CD4-positive, alpha-beta T cell treated with Interleukin-6 at 100 ng/mL for 8 hours (primary cell): ENCODE measurements around the gene HPS1.
A peak's percentile ranks its signal among the peaks of the same experiment; 100 is the strongest.

ENCODE experiments used
- DNase-seq: peaks from one replicate; pipeline ENCODE4 v3.0.0-alpha.2; 2020; ENCODE audit warnings: mixed read lengths, low spot score

Gene HPS1

DNA sequence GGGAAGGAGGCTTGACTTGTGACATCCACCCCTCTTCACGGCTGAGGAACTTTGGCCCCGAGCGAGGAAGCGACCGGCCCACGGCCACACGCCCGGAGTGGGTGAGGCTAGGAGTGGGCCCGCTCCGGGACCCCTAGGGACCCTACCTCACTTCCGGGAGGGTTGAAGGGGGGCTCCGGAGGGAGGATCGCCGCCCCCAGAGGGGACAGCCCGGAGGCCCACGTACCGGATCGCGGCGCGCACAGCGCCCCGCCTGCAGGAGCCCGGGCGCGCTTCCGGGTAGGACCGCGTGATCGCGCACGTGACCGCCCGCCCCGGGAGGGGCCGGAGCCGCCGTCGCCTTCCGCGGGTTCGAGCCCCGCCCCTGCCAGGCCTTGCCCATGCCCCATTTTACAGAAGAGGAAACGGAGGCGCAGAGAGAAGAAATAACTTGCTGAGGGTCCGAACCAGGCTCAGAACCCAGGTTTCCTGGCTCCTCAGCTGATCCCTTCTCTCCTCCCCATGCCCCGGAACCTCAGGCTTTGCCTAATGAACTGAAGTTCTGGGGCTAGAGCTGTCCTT, at the start of gene HPS1:
TSS of gene HPS1 (minus strand) at position 275 of the 561 bp plus-strand sequence. CDS start 3,695 bp downstream, outside the sequence.
- DNase-seq, result peak; percentile 77

DNA sequence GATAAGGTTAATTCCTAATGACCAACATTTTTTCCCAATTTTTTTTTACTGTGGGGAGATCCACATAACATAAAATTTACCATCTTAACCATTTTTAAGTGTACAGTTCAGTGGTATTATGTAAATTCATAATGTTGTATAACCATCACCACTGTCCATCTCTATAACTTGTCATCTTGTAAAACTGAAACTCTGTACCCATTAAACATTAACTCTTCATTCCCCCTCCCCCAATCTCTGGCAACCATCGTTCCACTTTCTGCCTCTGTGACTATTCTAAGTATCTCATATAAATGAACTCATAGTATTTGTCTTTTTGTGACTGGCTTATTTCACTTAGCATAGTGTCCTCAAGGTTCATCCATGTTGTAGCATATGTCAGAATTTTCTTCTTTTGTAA, 46.0 kb upstream of the HPS1 start:
- DNase-seq, result no peak

DNA sequence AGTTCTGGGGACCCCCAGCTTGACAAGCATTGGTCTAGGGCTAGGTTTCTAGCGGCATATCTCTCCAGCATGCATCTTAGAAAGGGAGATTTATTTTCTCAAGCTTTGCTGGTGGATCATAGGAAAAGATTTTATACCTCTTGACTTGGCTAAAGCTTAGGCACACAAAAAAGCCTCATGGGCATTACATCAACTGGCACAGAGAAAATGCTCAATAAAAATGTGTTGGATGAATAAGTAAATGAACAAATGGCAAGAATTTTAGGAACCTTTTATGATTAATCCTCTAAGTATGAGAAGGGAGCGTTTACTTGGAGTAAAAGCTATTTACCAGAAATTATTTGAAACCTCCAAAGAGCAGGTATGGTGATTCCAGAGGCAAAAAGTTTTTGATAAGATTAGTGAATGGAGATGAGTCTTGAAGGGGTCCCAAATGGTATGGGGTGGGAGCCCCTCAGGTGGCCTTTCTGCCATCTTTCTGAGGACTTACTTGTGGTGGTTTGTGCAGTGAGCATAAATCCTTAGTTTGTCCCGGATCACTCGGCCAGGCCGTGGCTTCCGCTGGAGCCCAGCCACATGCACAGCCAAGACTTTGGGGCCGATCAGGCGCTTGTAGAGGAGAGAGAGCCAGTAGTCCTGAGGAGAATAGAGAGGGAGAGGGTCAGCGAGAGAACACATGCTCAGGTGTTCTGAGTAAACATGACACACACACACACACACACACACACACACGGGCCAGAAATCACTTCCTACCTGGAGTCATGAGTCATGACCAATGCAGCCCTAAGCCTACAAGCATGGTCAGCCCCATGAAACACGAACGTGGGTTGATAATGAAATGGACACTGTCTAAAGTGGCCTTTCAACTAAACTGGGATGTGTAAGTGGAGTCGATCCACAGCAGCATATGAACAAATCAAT, 43.1 kb upstream of the HPS1 start:
- DNase-seq, result no peak

DNA sequence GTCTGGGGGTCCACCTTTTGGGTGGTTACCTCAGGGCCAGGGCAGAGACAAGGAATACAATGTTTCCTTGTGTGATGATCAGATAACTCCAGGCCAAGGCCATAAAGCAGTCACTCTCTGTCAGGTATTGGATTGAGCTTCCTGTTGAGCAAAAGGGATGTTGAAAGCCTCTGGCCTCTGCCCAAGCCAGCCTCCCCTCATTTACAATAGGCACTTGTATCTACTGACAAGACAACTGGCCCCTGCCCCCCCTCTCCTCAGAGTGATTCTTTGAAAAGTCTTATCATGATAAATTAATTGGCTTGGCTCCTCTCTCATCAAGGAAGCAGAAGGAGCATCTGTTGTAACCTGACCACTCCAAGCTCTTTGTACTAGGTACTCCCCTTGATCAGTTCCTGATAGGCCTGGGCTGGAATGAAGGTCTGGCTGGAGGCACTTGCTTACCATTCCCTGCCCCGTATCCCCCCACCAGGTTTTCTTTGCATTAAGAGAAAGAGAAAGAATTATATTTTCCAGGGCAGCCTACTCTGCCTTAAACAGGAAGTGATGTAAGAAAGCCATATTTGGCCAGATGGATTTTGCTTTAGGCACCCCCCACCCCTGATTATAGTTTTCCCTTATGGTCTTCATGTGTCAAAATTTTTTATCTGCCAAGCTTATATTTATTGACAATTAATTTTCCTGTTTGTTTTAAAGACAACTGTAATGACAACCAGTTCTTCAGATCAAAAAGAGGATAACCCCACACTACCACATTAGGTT, 42.1 kb upstream of the HPS1 start:
- no peak for DNase-seq

DNA sequence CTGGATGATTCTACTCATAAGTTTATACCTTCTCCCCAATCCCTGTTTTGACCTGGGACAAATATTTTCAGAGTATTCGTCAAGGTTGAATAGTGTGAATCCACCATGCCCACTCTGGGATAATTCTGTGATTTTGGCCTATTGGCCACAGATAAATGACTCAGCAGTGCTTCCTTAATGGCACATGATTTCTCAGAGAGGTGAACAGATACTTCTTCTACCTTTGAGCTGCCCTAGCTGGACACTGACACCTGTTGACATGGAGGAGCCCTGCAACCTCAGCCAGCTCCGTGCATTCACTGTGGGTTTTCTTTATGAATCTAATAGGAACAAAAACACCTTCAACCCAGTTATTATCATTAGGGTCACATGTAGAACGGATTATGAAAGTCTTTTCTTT, 40.9 kb upstream of the HPS1 start:
- DNase-seq, result no peak

DNA sequence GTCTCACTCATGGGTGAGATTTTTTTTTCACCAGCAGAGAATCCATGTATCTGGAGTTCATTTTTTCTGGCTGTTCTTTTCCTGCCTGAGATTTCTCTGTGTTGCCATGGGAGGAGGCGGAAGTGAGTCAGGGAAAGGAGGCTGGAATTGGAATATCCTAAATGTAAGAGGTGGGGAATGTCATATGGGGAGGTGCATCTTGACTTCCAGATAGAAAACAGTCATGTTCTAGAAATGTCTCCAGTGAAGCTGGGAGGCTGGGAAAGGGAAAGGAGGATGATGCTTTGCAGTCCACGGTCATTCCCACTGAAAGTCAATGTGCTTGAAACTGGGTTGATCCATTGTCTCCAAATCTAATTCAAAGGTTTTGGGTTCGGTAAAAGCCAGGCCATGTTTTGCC, 39.7 kb upstream of the HPS1 start:
- no peak for DNase-seq

DNA sequence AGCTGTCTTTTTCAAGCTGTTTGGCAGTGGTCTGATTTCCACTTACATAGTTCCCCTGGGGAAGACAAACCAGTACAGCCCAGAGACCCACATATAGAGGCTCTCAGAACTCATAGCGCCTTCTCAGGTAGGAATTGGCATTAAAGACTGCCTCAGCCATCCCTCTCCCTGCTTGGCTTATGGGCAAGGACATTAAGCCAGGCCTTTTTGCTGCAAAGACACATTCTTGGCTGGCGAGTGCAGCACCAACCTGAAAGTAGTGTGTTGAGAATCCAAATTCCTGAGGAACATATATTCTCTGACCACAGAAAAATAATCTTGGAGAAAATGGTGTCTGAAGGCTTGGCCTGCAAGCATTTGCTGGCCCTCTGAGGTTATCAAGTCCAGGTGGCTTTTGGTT, 39.2 kb upstream of the HPS1 start:
- no peak for DNase-seq

DNA sequence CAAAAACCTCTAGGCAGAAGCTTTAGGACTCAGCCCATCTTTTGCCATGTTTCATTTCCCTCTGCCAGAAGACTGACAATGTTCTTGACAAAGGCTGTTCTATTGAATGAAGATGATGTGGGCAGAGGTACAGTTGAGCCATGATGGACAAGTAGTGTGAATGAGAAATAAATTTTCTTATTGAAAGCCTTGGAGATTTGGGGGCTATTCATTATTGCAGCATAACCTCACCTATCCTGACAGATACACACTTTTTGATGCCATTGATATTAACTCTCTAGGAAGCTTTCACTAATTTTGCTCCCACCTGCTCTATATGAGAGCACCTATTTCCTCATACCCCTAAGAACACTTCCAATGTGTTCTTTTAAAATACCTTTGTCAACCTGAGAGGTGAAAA, 36.9 kb upstream of the HPS1 start:
- DNase-seq, result no peak

DNA sequence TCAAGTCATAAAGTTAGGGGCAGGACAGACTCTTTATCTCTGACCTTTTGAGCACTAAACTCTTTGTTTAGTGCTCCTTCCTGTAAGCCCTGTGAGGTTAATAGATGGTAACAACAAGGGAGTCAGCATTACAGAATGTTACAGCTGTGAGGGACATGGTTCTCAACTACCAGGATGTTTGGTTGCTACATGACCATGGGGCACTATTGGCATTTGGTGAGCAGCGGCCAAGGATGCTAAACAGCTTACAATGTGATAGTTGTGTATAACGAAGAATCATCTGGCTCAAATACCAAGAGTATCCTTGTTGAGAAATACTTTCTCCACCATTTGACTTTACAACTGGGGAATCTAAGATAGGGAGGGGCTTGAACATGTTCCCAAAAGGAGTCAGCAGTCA, 35.4 kb upstream of the HPS1 start:
- no peak for DNase-seq

DNA sequence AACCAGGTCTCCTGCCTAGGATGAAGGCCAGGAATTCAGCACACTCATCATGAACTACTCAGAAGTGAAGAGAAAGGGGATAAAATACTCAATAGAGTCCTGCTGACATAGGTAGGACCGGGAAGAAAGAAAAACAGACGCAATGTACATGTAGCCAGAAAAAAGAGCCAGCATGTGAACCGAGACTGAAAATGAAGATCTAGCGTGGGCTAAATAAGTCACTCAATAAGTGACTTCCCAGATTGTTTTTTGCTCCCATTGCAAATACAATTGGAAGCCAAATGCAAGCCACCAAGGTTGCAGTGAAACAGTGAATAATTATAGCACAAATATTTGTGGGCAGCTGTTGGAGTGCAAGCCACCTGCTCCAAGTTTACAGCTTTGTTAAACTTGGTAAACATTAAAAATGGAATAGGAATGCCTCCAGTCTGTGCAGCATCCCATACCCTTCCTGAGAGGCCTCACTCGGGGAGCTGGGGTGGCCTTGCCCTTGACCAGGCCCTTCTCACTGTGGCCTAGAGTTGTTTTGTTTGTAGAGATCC, 34.7 kb upstream of the HPS1 start:
- DNase-seq, result no peak

DNA sequence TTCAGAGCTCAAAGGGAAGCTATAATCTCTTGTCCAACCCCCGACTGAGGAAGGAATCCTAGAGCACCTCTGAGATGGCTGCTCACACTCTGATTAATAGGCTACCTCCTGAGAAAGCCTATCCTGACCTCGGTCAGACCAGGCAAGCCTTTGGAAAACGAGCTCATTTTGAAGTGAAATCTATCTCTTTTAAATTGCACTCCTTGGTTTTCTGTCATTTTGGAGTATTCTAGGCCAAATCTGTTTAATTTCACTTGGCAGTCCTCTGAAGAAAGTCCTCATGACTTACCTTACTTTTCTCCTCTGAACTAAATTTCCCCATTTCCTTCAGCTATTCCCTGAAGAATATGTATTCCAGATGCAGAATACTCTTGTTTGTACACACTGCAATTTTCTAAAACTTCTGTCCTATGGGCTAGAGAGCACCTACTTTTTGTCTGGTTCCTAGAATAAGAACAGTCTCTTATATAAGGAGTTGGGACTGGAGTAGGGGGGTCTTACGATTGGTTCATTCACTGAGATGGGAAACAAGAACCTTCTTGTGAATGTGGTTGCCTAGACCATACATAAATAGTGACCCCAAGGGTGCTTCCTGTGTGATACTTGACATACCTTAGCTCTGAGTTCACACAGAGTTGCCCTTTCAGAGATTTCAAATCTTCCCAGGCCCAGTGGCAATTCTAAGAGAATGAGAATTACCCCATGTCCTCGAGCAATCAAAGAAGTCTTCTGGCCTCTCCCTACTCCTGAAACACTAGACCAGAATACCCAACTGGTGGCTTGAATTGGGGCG, 31.9 kb upstream of the HPS1 start:
- DNase-seq, result no peak

DNA sequence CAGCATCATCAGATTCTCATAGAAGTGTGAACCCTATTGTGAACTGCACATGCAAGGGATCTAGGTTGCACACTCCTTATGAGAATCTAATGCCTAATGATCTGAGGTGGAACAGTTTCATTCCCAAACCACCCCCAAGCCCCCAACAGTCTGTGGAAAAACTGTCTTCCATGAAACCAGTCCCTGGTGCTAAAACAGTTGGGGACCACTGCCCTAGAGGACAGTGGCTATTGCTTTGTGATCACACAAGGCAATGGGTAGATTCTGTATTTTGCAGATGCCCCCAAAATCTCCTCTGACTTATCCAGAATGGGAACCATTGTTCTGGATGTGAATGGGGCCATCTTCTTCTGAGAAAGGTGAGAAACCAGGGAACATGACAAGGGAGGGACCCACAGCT, 31.1 kb upstream of the HPS1 start:
- DNase-seq, result no peak

DNA sequence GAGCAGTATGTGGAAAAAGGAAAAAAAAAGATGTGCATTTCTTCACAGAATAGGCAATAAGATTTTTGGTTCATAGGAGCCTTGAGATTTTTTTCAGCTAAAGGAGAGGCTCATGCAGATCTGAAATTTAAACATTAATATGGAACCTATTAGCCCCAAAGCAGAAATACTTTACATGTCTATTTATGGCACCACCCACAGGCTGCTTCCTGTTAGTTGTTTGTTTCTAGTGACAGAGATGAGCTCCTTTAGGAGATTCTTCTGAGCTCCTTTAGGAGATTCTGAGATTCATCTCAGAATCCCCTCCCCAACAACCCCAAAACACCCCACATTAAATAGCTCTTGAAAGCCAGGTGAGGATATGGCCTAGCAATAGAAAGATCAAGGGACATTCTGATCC, 27.9 kb upstream of the HPS1 start:
- DNase-seq, result no peak

DNA sequence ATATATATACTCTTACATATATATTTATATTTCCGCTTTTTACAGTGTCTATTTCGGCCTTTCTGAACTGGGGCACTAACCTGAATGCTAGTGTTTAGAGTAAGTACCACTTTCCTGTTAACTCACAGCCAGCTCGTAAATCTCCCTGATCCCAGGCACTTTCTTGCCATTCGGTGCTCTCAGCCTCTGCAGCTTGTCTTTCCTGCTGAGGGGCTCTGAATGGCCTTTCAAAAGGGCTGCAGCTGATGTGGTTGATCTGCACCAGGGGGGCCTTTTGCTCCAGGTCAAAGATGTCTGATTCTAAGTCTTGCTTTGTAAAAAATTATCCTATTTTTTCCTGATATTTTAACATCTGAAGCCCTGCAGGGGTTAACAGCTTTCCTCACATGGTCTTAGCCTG, 25.5 kb upstream of the HPS1 start:
- no peak for DNase-seq

DNA sequence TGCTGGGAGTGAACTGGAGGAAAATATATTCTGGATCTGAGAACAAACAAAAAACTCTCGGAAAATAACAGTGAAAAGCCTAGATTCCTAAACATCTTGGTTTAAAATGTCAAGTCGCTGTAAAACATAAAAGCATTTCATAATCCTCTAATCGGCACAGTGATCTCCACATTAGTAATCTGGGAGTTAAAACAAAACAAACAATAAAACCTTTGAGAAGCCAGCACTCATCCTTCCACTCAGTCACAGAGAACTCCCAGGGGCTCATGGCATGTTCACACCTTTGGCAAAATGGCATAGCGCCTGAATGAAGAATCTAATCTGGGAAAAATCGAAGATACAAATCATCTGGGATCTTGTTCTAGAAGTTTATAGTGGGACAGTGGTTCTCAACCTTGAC, 24.1 kb upstream of the HPS1 start:
- no peak for DNase-seq

DNA sequence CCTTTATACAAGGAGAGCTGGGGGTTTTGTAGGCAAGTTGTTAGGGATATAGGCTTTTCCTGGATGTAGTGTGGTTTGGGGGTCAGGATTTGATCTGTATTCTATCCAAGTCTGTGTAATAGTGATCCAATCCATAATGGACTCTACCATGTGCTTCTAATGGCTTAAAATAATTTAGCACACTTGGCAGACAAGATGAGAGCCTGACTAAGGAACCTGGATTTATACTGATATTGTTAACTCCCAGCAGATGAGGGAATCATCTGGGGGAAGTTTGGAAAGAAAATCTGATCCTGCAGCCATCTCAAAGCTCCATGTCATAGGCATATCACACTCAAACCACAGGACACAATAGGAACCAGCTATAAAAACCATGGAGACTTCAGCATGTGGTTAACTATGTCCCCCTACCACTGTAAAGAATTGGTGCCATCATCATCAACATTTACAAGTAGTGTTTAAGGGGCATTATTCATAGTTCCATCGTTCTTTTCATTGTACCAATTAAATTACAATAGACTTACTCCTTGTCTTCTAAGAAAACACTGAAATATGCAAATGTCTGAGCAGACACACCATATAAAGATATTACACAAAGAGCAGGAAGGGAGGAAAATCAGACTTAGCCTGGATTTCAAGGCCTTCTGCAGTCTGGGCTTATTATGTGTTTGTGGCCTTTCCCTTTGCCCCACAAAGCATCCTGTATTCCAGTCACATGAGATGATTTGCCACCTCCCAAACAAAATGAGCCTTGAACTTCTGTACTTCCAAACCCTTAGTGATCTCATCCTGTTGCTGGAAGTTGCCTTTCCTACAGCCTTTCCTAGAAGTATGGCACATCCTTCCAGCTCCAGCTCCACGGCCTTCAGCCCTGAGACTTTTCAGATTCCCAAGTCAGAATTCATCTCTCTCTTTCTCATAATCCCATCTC, 22.5 kb upstream of the HPS1 start:
- DNase-seq, result no peak

DNA sequence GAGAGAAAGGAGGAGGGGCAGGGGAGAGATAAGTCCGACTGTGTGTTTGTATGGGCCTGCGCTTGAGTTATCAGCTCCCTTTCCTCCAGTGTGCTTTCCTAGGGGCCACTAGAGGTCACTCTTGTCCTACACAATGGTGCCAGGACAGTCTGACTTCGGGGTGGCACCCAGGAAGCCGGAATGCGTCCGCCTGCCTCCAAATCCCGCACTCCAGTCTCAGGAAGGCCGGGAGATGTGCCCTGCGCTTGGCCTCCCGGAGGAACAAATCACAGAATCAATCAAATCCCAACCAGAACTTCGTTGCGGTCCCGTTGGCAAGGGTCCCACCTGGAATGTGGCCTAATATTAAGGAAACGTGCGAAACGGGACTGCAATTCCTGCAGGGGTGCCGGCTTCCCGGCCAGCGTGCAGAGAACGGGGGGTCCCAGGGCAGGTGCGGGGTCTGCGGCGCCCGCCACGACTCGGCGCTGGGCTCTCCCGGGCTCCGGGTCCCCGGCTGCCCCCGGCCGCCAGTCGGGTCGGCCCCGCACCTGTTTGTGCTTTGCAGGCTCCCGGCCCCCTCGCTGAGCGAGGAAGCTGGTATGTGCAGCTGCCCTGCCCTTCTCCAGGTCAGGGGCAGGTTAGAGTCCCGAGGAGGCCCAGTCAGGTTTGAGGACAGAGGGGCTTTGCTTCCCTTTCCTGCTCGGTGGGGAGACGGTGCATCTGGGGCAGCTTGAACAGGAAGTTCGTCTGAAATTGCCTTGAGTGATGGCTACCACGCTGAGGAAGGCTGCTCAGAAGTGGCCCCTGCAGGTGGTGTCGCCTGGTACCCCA, 21.0 kb upstream of the HPS1 start:
- peak; percentile 78 for DNase-seq

DNA sequence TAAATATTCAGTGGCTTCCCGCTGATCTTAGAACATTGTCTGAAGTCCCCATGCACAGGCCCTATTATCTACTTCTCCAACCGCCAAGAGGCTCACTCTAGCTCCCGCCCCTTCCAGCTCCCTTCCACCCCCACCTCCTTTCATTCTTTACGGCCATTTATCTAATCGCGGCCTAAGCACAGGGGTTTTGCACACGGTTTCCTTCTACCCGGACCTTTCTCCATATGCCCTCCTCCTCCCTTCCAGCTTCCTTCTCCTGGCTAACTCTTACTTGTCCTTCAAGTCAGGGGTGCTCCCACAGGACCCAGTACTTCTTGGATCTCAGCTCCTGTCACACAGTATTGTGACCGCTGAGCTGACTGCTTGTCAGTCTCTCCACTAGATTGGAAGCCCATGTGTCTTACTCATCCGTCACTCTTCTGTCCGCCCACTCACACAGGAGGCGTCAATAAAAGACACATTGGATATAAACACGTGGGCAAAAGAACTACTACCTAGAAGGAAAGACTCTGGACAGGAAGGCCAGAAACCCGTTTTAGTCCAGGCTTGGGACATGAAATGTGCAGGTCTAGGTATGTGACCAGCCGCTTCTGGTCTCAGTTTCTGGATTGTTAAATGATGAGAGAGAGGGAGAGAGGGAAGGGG, 20.2 kb upstream of the HPS1 start:
- no peak for DNase-seq

DNA sequence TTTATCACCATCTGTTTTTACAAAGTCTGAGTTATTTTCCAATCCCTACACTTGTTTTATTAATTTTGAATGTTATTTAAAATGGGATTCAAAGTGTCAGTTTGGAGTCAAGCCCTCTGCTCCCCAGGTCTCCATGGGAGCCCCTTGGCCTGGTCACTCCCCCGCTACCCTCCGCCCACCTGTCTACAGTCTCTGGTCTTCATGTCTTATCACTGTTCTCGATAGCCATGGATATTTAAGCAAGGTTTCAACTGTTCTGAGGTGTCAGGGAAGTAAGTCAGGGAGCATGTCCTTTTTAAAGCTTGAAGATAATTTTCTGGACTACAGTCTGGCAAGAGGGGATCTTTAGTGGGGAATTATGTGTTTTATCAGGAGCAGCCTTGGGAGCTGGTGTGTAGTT, 19.1 kb upstream of the HPS1 start:
- no peak for DNase-seq
